T-helper 2 cell treated with Interferon-gamma antibody and Interleukin-4, amounts not matched to agents 5 μg/mL and 100 μg/mL, for 36 hours (primary cell): ENCODE measurements around the gene RHOT2.

Experiments used
- DNase-seq: peaks from one replicate; pipeline ENCODE4 v3.0.0; 2021; ENCODE audit warnings: low spot score
- H3K27ac Mint-ChIP-seq: one replicate; pipeline ENCODE4 v1.8.0; 2021; ENCODE audit warnings: mild to moderate bottlenecking, mixed read lengths
- H3K27me3 Mint-ChIP-seq: one replicate; pipeline ENCODE4 v1.8.0; 2021; ENCODE audit warnings: low read depth, mixed read lengths
- H3K36me3 Mint-ChIP-seq: one replicate; pipeline ENCODE4 v1.8.0; 2021; ENCODE audit warnings: low read depth, mixed read lengths
- H3K4me1 Mint-ChIP-seq: one replicate; pipeline ENCODE4 v1.8.0; 2021; ENCODE audit warnings: low read depth, mixed read lengths
- H3K4me3 Mint-ChIP-seq: one replicate; pipeline ENCODE4 v1.8.0; 2022; ENCODE audit warnings: mild to moderate bottlenecking, moderate library complexity, mixed read lengths
- H3K9me3 Mint-ChIP-seq: one replicate; pipeline ENCODE4 v1.8.0; 2021; ENCODE audit warnings: mixed read lengths

The RHOT2 gene

GRCh38 chr16:667780-668518 lies at the start of gene RHOT2:
Gene RHOT2, plus strand, starts transcription at chr16:668132. Its CDS starts 68 bp downstream, at chr16:668200.
- H3K9me3 Mint-ChIP-seq, result no peaks in the 10 kb centered on the region
- H3K36me3 Mint-ChIP-seq, result peaks cover 4% of the 10 kb centered on the region
- peak within 1 kb of the TSS; percentile 81 for H3K27ac Mint-ChIP-seq
- no peaks in the 10 kb centered on the region for H3K27me3 Mint-ChIP-seq
- DNase-seq, result peak; percentile 97
- H3K4me1 Mint-ChIP-seq, result peaks cover 1% of the 10 kb centered on the region
- peak within 1 kb of the TSS; percentile 82 for H3K4me3 Mint-ChIP-seq

GRCh38 chr16:619476-620100 lies 48.3 kb upstream of the RHOT2 start:
- Mint-ChIP-seq H3K27ac (no peak overlapping the region), H3K36me3 (no peaks in the 10 kb centered on the region), H3K27me3 (no peaks in the 10 kb centered on the region), H3K4me3 (no peak overlapping the region), H3K4me1 (no peaks in the 10 kb centered on the region), H3K9me3 (no peaks in the 10 kb centered on the region)
- DNase-seq, result no peak

- H3K27ac Mint-ChIP-seq, result no peak overlapping the region
- H3K4me1 Mint-ChIP-seq, result no peaks in the 10 kb centered on the region
- H3K4me3 Mint-ChIP-seq, result no peak overlapping the region
- no peak for DNase-seq
- no peaks in the 10 kb centered on the region for H3K36me3 Mint-ChIP-seq
- H3K9me3 Mint-ChIP-seq, result no peaks in the 10 kb centered on the region
- H3K27me3 Mint-ChIP-seq, result no peaks in the 10 kb centered on the region
Measured at GRCh38 chr16:620700-621525, 47.0 kb upstream of the RHOT2 start.

- Mint-ChIP-seq H3K27ac (no peak overlapping the region), H3K36me3 (no peaks in the 10 kb centered on the region), H3K4me3 (no peak overlapping the region), H3K9me3 (no peaks in the 10 kb centered on the region), H3K27me3 (no peaks in the 10 kb centered on the region), H3K4me1 (no peaks in the 10 kb centered on the region)
- DNase-seq, result no peak
Measured at GRCh38 chr16:621526-622105, 46.3 kb upstream of the RHOT2 start.

GRCh38 chr16:622920-623280 lies 45.0 kb upstream of the RHOT2 start:
- Mint-ChIP-seq H3K36me3 (no peaks in the 10 kb centered on the region), H3K4me1 (no peaks in the 10 kb centered on the region), H3K4me3 (no peak overlapping the region), H3K27me3 (no peaks in the 10 kb centered on the region), H3K9me3 (no peaks in the 10 kb centered on the region), H3K27ac (no peak overlapping the region)
- no peak for DNase-seq

- H3K27me3 Mint-ChIP-seq, result no peaks in the 10 kb centered on the region
- H3K27ac Mint-ChIP-seq, result no peak overlapping the region
- no peaks in the 10 kb centered on the region for H3K9me3 Mint-ChIP-seq
- no peak overlapping the region for H3K4me3 Mint-ChIP-seq
- no peak for DNase-seq
- H3K4me1 Mint-ChIP-seq, result no peaks in the 10 kb centered on the region
- no peaks in the 10 kb centered on the region for H3K36me3 Mint-ChIP-seq
Measured at GRCh38 chr16:624526-625070, 43.3 kb upstream of the RHOT2 start.

- Mint-ChIP-seq H3K4me1 (no peaks in the 10 kb centered on the region), H3K36me3 (no peaks in the 10 kb centered on the region), H3K4me3 (no peak overlapping the region), H3K9me3 (no peaks in the 10 kb centered on the region), H3K27ac (no peak overlapping the region), H3K27me3 (no peaks in the 10 kb centered on the region)
- no peak for DNase-seq
Measured at GRCh38 chr16:625117-625976, 42.6 kb upstream of the RHOT2 start.

- H3K4me1 Mint-ChIP-seq, result no peaks in the 10 kb centered on the region
- no peak overlapping the region for H3K27ac Mint-ChIP-seq
Measured at GRCh38 chr16:625977-626765, 41.8 kb upstream of the RHOT2 start.

GRCh38 chr16:626787-627453 lies 41.0 kb upstream of the RHOT2 start:
- no peaks in the 10 kb centered on the region for H3K9me3 Mint-ChIP-seq

More at GRCh38 chr16:625977-626765, 41.8 kb upstream of the RHOT2 start:
- no peak for DNase-seq
- Mint-ChIP-seq H3K36me3 (no peaks in the 10 kb centered on the region), H3K9me3 (no peaks in the 10 kb centered on the region), H3K27me3 (no peaks in the 10 kb centered on the region), H3K4me3 (no peak overlapping the region)

GRCh38 chr16:627454-628239 lies 40.3 kb upstream of the RHOT2 start:
- H3K27ac Mint-ChIP-seq, result no peak overlapping the region
- no peaks in the 10 kb centered on the region for H3K27me3 Mint-ChIP-seq
- no peak for DNase-seq
- no peak overlapping the region for H3K4me3 Mint-ChIP-seq
- no peaks in the 10 kb centered on the region for H3K36me3 Mint-ChIP-seq
- no peaks in the 10 kb centered on the region for H3K4me1 Mint-ChIP-seq
- H3K9me3 Mint-ChIP-seq, result no peaks in the 10 kb centered on the region

More at GRCh38 chr16:626787-627453, 41.0 kb upstream of the RHOT2 start:
- Mint-ChIP-seq H3K4me3 (no peak overlapping the region), H3K36me3 (no peaks in the 10 kb centered on the region), H3K4me1 (no peaks in the 10 kb centered on the region), H3K27ac (no peak overlapping the region), H3K27me3 (no peaks in the 10 kb centered on the region)
- DNase-seq, result no peak

GRCh38 chr16:628321-629061 lies 39.4 kb upstream of the RHOT2 start:
- Mint-ChIP-seq H3K4me3 (no peak overlapping the region), H3K27me3 (no peaks in the 10 kb centered on the region), H3K27ac (no peak overlapping the region), H3K9me3 (no peaks in the 10 kb centered on the region), H3K4me1 (no peaks in the 10 kb centered on the region), H3K36me3 (no peaks in the 10 kb centered on the region)
- DNase-seq, result no peak
